ENCODE data around the gene SLC35F4. TPM values are rescaled to one million over a fixed set of nuclear protein-coding genes. Genes with fewer than 3 reads are reported as not detected.
"Not testable (repeated sequence)": the region's sequence is repeated elsewhere in the genome, so short reads cannot be mapped to it uniquely, and the experiment has no call there.

SLC35F4 gene
- not detected for total RNA-seq

GRCh38 chr14:57865403-57866198, at the start of gene SLC35F4:
TSS of gene SLC35F4 (minus strand) at chr14:57866092.
- no peak for DNase-seq (ENCODE audit: low spot score)

- no peak for DNase-seq (ENCODE audit: low spot score)
These were observed 43.7 kb upstream of the SLC35F4 start for GRCh38 chr14:57909626-57910025.

- no peak for DNase-seq (ENCODE audit: low spot score)
These were observed 38.1 kb upstream of the SLC35F4 start for GRCh38 chr14:57903954-57904353.

- DNase-seq (ENCODE audit: low spot score): no peak
These were observed 33.1 kb upstream of the SLC35F4 start for GRCh38 chr14:57898837-57899572.

- no peak for DNase-seq (ENCODE audit: low spot score)
These were observed 31.4 kb upstream of the SLC35F4 start for GRCh38 chr14:57897144-57897748.

- peak; percentile 78 for DNase-seq (ENCODE audit: low spot score)
These were observed 23.4 kb upstream of the SLC35F4 start for GRCh38 chr14:57889245-57889644.

- DNase-seq (ENCODE audit: low spot score): no peak
These were observed 18.3 kb upstream of the SLC35F4 start for GRCh38 chr14:57884175-57884574.

GRCh38 chr14:57883061-57883460, 17.2 kb upstream of the SLC35F4 start:
- no peak for DNase-seq (ENCODE audit: low spot score)

GRCh38 chr14:57879516-57879915, 13.6 kb upstream of the SLC35F4 start:
- no peak for DNase-seq (ENCODE audit: low spot score)

GRCh38 chr14:57875985-57876384, 10.1 kb upstream of the SLC35F4 start:
- DNase-seq (ENCODE audit: low spot score): no peak

GRCh38 chr14:57875296-57875695, 9.4 kb upstream of the SLC35F4 start:
- DNase-seq (ENCODE audit: low spot score): no peak

GRCh38 chr14:57871459-57872080, 5.7 kb upstream of the SLC35F4 start:
- no peak for DNase-seq (ENCODE audit: low spot score)

- no peak for DNase-seq (ENCODE audit: low spot score)
These were observed 5.0 kb upstream of the SLC35F4 start for GRCh38 chr14:57870686-57871457.

GRCh38 chr14:57869617-57870016, 3.7 kb upstream of the SLC35F4 start:
- no peak for DNase-seq (ENCODE audit: low spot score)

- DNase-seq (ENCODE audit: low spot score): no peak
These were observed 360 bp upstream of the SLC35F4 start for GRCh38 chr14:57866199-57866705.

- DNase-seq (ENCODE audit: low spot score): no peak
These were observed 858 bp downstream of the SLC35F4 start for GRCh38 chr14:57865066-57865402.

- no peak for DNase-seq (ENCODE audit: low spot score)
These were observed 1.2 kb downstream of the SLC35F4 start for GRCh38 chr14:57864659-57865058.

- DNase-seq (ENCODE audit: low spot score): no peak
These were observed 2.4 kb downstream of the SLC35F4 start for GRCh38 chr14:57863471-57863870.

GRCh38 chr14:57855666-57856065, 10.2 kb downstream of the SLC35F4 start:
- DNase-seq (ENCODE audit: low spot score): not testable (repeated sequence)

- DNase-seq (ENCODE audit: low spot score): no peak
These were observed 11.3 kb downstream of the SLC35F4 start for GRCh38 chr14:57854571-57854970.

GRCh38 chr14:57851354-57851753, 14.5 kb downstream of the SLC35F4 start:
- DNase-seq (ENCODE audit: low spot score): no peak
